AG09309 (cell line): Measurements from ENCODE around the gene RALB.
"Not testable (repeated sequence)": the region's sequence is repeated elsewhere in the genome, so short reads cannot be mapped to it uniquely, and the experiment has no call there.

Source experiments
- DNase-seq: peaks from one replicate; pipeline ENCODE4 v3.0.0-alpha.2; 2010; ENCODE audit warnings: low read depth
- H3K4me3 ChIP-seq: 2 replicates; pipeline ENCODE4 v1.5.1; 2011; ENCODE audit warnings: mild to moderate bottlenecking, low read depth, low read length, moderate library complexity; ENCODE audit not compliant: control insufficient read depth
- CTCF ChIP-seq: IDR thresholded peaks from 2 replicates; pipeline ENCODE4 v1.5.1; 2011; ENCODE audit warnings: mild to moderate bottlenecking, low read depth, low read length, inconsistent platforms; ENCODE audit not compliant: insufficient read depth, control insufficient read depth; ENCODE audit errors: missing control alignments

RALB gene

DNA sequence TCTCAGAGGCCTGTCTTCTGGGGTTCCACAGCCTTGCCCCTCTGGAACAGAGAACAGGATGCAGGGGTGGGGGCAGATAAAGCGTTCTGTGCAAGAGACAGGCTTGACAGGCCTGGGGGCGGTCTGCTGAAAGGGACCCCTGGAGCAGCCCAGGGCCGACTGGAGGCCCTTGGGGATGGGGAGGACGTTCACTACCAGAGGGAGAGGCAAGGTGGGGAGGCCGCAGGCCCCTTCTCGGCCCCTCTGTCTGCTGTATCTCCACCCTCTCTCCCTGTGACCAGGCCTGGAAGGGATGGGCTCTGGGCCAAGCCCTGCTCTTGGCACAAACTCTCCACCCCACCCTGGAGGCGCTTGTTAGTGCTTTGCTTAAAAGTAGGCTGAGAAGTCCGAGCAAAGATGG, 66.0 kb downstream of the RALB start:
- no peak for TF ChIP-seq CTCF
- H3K4me3 ChIP-seq: no peak overlapping the region
- no peak for DNase-seq

DNA sequence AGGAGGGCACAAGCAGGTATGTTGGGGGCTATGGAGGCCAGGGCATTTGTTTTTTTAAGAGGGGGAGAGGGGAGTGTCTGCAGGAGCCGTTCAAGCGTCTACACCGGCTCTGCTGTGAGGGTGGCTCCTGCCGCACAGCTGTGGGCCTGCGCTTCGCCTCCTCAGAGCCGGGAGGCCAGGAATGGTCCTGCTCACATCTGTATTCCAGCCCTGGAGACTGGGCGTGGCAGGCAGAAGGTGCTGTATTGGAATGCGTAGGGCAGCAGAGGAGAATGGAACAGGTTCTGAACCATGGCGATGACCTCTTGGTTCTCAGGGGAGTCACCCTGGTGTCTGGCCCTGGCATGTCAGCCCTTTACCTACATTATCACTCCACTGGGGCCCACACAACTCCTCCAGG, 66.5 kb downstream of the RALB start:
- no peak overlapping the region for H3K4me3 ChIP-seq
- no peak for TF ChIP-seq CTCF
- DNase-seq: no peak

DNA sequence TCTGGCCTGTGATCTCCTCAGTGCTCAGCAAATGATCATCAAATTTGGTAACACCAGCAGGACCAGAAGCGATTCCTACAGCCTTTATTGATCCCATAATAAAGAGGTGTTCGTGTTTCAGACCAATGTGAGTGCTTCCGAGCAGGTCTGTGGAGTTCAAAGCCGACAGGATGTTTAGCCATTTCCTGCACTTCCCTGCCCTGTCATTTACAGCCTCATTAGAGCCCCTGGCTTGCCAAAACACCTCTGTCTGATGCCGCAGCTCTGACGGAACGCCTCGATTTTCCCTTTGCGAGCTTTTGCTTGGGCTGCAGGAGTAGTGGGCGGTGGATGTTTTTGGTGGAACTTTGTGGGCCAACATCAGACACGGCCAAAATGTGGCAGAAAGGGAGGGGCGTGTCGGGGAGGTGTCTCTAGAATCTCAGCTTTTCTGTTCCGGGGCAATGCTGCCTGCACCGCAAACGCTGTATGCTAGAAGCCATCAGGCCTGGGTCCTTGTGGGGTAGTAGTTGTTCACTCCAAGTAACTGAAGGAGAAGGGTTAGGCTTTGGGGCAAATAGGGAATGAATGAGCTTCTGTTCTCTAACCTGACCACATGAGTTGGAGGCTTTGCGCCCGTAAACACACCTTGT, 67.2 kb downstream of the RALB start:
- TF ChIP-seq CTCF: no peak
- DNase-seq: no peak
- H3K4me3 ChIP-seq: no peak overlapping the region

GRCh38 chr2:120320318-120320851, 67.7 kb downstream of the RALB start:
- no peak for DNase-seq
- TF ChIP-seq CTCF: no peak
- H3K4me3 ChIP-seq: no peak overlapping the region

DNA sequence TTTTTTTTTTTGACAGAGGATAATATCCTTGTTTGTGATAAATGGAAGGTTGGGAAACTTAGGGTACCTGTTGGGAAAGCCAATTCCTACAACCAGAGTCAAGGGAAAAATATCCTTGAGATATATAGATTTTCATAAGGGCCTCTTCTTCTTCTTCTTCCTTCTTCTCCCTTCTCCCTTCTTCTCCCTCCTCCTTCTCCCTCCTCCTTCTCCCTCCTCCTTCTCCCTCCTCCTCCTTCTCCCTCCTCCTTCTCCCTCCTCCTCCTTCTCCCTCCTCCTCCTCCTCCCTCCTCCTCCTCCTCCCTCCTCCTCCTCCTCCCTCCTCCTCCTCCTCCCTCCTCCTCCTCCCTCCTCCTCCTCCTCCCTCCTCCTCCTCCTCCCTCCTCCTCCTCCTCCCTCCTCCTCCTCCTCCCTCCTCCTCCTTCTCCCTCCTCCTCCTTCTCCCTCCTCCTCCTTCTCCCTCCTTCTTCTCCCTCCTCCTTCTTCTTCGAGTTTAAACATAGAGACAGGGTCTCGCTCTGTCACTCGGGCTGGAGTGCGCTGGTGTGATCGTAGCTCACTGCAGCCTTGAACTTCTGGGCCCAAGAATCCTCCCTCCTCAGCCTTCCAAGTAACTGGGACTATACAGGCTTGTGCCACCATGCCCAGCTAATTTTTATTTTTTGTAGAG, 68.4 kb downstream of the RALB start:
- H3K4me3 ChIP-seq, DNase-seq: not testable (repeated sequence)

GRCh38 chr2:120321721-120322284, 69.2 kb downstream of the RALB start:
- DNase-seq: no peak
- H3K4me3 ChIP-seq: no peak overlapping the region
- no peak for TF ChIP-seq CTCF

- no peak for TF ChIP-seq CTCF
- DNase-seq: no peak
- no peak overlapping the region for H3K4me3 ChIP-seq
Measured at GRCh38 chr2:120322329-120322728, 69.7 kb downstream of the RALB start.
